HepG2 (cell line): ENCODE data around the gene NCOA4. TPM values are rescaled to one million over a fixed set of nuclear protein-coding genes. Genes with fewer than 3 reads are reported as not detected.

ENCODE experiments used
- ARNTL ChIP-seq: sonication (generic); formaldehyde crosslinking; IDR thresholded peaks from 2 replicates; pipeline ENCODE4 v1.4.0; 2020; ENCODE audit warnings: mild to moderate bottlenecking, missing genetic modification reagents
- CC2D1A ChIP-seq: sonication (generic); formaldehyde crosslinking; IDR thresholded peaks from 2 replicates; pipeline ENCODE4 v1.8.1; 2023; ENCODE audit warnings: mild to moderate bottlenecking, missing genetic modification reagents
- HNRNPK ChIP-seq: fragments of 200-400 bp; formaldehyde crosslinking; IDR thresholded peaks from 2 replicates; pipeline ENCODE4 v1.6.1; 2018; ENCODE audit warnings: low read length, low read depth, moderate library complexity, mild to moderate bottlenecking; ENCODE audit not compliant: poor library complexity, severe bottlenecking
- KAT7 ChIP-seq: IDR thresholded peaks from 2 replicates; pipeline ENCODE4 v1.6.1; 2018; ENCODE audit warnings: borderline replicate concordance, missing compliant biosample characterization
- KLF13 ChIP-seq: sonication (generic); formaldehyde crosslinking; IDR thresholded peaks from 2 replicates; pipeline ENCODE4 v1.4.0; 2020; ENCODE audit warnings: mild to moderate bottlenecking, missing genetic modification reagents
- PAWR ChIP-seq: sonication (generic); formaldehyde crosslinking; IDR thresholded peaks from 2 replicates; pipeline ENCODE4 v1.4.0; 2020; ENCODE audit warnings: missing genetic modification reagents, mild to moderate bottlenecking, borderline replicate concordance
- PCBP1 ChIP-seq: fragments of 200-400 bp; formaldehyde crosslinking; IDR thresholded peaks from 2 replicates; pipeline ENCODE4 v1.6.1; 2017; ENCODE audit warnings: mild to moderate bottlenecking, low read depth, low read length, borderline replicate concordance
- SKI ChIP-seq: fragments of 450-650 bp; IDR thresholded peaks from one replicate; pipeline ENCODE4 v1.6.1; 2018; ENCODE audit warnings: mild to moderate bottlenecking; ENCODE audit not compliant: partially characterized antibody
- SP4 ChIP-seq: sonication (generic); formaldehyde crosslinking; IDR thresholded peaks from 2 replicates; pipeline ENCODE4 v1.8.1; 2023; ENCODE audit warnings: mild to moderate bottlenecking, missing genetic modification reagents
- YEATS4 ChIP-seq: sonication (generic); formaldehyde crosslinking; IDR thresholded peaks from 2 replicates; pipeline ENCODE4 v1.4.0; 2020; ENCODE audit warnings: missing genetic modification reagents, borderline replicate concordance
- ZFAT ChIP-seq: sonication (generic); formaldehyde crosslinking; conservative IDR thresholded peaks from 2 replicates; pipeline ENCODE4 v1.8.1; 2023; ENCODE audit warnings: missing genetic modification reagents, inconsistent platforms
- ZNF160 ChIP-seq: sonication (generic); formaldehyde crosslinking; IDR thresholded peaks from 2 replicates; pipeline ENCODE4 v1.8.0; 2022; ENCODE audit warnings: mild to moderate bottlenecking, inconsistent platforms, missing genetic modification reagents
- ZNF18 ChIP-seq: sonication (generic); formaldehyde crosslinking; IDR thresholded peaks from 2 replicates; pipeline ENCODE4 v1.8.0; 2022; ENCODE audit warnings: mild to moderate bottlenecking, missing genetic modification reagents; ENCODE audit not compliant: insufficient replicate concordance
- ZNF205 ChIP-seq: IDR thresholded peaks from 2 replicates; pipeline ENCODE4 v1.6.1; 2018; ENCODE audit warnings: missing biosample characterization, missing genetic modification reagents
- ZNF33A ChIP-seq: sonication (generic); formaldehyde crosslinking; IDR thresholded peaks from 2 replicates; pipeline ENCODE4 v1.5.1; 2020; ENCODE audit warnings: missing genetic modification reagents, mild to moderate bottlenecking, moderate library complexity, borderline replicate concordance
- ZNF562 ChIP-seq: sonication (generic); formaldehyde crosslinking; IDR thresholded peaks from 2 replicates; pipeline ENCODE4 v1.8.0; 2022; ENCODE audit warnings: missing genetic modification reagents, borderline replicate concordance
- ZNF629 ChIP-seq: sonication (generic); formaldehyde crosslinking; conservative IDR thresholded peaks from 2 replicates; pipeline ENCODE4 v1.5.0; 2020; ENCODE audit warnings: missing genetic modification reagents
- ZNF766 ChIP-seq: sonication (generic); formaldehyde crosslinking; IDR thresholded peaks from 2 replicates; pipeline ENCODE4 v1.5.0; 2020; ENCODE audit warnings: missing genetic modification reagents, borderline replicate concordance
- polyA plus RNA-seq, 8 experiments: library from polyadenylated mRNA; depleted of rRNA in 3 of 8; stranded (reverse) in 7 of 8; unstranded in 1 of 8; fragments of >200 nt; fragmentation: Illumina TruSeq in 4 of 8; extraction: Trizol in 4 of 8; gene quantifications; 2 replicates each; pipeline versions ENCODE4 v1.2.1 to v1.2.3, GENCODE V29; 2011 to 2016; ENCODE audit warnings: low read depth in 4 of 8, missing spikeins in 1 of 8, mixed read lengths in 1 of 8; ENCODE audit not compliant: insufficient read depth in 1 of 8
- total RNA-seq, 5 experiments: library from RNA; depleted of rRNA; stranded (reverse); fragments of >200 nt; fragmentation: Illumina TruSeq; extraction: Trizol; gene quantifications; 2 replicates each; pipeline ENCODE4 v1.2.3, GENCODE V29; 2016; ENCODE audit warnings: low read depth in 1 of 5
- TF ChIP-seq, protein P1 (sequence below): sonication (generic); formaldehyde crosslinking; IDR thresholded peaks from 2 replicates; pipeline ENCODE4 v1.4.0; 2020; ENCODE audit warnings: missing genetic modification reagents, mild to moderate bottlenecking, borderline replicate concordance
- TF ChIP-seq, protein P2 (sequence below): sonication (generic); formaldehyde crosslinking; conservative IDR thresholded peaks from 2 replicates; pipeline ENCODE4 v1.4.0; 2020; ENCODE audit warnings: missing genetic modification reagents
- TF ChIP-seq, protein P3 (sequence below): sonication (generic); formaldehyde crosslinking; IDR thresholded peaks from 2 replicates; pipeline ENCODE4 v1.4.0; 2020; ENCODE audit warnings: mild to moderate bottlenecking, low read depth, missing genetic modification reagents

NCOA4 gene
- total and polyA plus RNA-seq, 2 of the 13 experiments (the other 11 are each of a cell fraction or from before 2014, with no cell fraction given), result 306 to 400 TPM

GRCh38 chr10:46052057-46052790 lies 21.8 kb upstream of the NCOA4 start (continued):
- TF ChIP-seq, protein P1, sequence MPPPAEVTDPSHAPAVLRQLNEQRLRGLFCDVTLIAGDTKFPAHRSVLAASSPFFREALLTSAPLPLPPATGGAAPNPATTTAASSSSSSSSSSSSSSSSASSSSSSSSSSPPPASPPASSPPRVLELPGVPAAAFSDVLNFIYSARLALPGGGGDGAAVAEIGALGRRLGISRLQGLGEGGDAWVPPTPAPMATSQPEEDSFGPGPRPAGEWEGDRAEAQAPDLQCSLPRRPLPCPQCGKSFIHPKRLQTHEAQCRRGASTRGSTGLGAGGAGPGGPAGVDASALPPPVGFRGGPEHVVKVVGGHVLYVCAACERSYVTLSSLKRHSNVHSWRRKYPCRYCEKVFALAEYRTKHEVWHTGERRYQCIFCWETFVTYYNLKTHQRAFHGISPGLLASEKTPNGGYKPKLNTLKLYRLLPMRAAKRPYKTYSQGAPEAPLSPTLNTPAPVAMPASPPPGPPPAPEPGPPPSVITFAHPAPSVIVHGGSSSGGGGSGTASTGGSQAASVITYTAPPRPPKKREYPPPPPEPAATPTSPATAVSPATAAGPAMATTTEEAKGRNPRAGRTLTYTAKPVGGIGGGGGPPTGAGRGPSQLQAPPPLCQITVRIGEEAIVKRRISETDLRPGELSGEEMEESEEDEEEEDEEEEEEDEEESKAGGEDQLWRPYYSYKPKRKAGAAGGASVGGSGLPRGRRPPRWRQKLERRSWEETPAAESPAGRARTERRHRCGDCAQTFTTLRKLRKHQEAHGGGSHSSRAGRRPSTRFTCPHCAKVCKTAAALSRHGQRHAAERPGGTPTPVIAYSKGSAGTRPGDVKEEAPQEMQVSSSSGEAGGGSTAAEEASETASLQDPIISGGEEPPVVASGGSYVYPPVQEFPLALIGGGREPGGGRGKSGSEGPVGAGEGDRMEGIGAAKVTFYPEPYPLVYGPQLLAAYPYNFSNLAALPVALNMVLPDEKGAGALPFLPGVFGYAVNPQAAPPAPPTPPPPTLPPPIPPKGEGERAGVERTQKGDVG (CRISPR knock-in tag), result no peak
- TF ChIP-seq ZNF562 (CRISPR knock-in tag) (no peak), PCBP1 (no peak), ZNF629 (CRISPR knock-in tag) (no peak), YEATS4 (CRISPR knock-in tag) (peak; percentile 71), ZNF18 (CRISPR knock-in tag) (peak; percentile 93), ZNF33A (CRISPR knock-in tag) (peak; percentile 47; the same call in 1 of the 2 replicates), SP4 (CRISPR knock-in tag) (no peak), CC2D1A (CRISPR knock-in tag) (no peak), ZFAT (CRISPR knock-in tag) (no peak), ZNF205 (CRISPR knock-in tag) (peak; percentile 84), HNRNPK (no peak), ARNTL (CRISPR knock-in tag) (peak; percentile 71), SKI (peak; percentile 34), PAWR (CRISPR knock-in tag) (0 out of 2 replicates have a peak, but pooled peaks have one; percentile 55), ZNF160 (peak; percentile 64; the same call in 1 of the 2 replicates), KLF13 (CRISPR knock-in tag) (no peak), ZNF766 (no peak; the same call in 1 of the 2 replicates), KAT7 (CRISPR knock-in tag) (peak; percentile 91; the same call in 1 of the 2 replicates)
- TF ChIP-seq, protein P2, sequence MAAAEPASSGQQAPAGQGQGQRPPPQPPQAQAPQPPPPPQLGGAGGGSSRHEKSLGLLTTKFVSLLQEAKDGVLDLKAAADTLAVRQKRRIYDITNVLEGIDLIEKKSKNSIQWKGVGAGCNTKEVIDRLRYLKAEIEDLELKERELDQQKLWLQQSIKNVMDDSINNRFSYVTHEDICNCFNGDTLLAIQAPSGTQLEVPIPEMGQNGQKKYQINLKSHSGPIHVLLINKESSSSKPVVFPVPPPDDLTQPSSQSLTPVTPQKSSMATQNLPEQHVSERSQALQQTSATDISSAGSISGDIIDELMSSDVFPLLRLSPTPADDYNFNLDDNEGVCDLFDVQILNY (CRISPR knock-in tag), result no peak
- TF ChIP-seq, protein P3, sequence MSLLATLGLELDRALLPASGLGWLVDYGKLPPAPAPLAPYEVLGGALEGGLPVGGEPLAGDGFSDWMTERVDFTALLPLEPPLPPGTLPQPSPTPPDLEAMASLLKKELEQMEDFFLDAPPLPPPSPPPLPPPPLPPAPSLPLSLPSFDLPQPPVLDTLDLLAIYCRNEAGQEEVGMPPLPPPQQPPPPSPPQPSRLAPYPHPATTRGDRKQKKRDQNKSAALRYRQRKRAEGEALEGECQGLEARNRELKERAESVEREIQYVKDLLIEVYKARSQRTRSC (CRISPR knock-in tag), result no peak
